Astrocyte (in vitro differentiated cells and primary cell): ENCODE data around the gene CDS2. TPM values are rescaled to one million over a fixed set of nuclear protein-coding genes. Genes with fewer than 3 reads are reported as not detected.

ENCODE experiments used
- DNase-seq: peaks from one replicate; pipeline ENCODE4 v3.0.0-alpha.2; 2010; ENCODE audit warnings: low read depth
- FAIRE-seq: peaks from 2 replicates; lab custom pipeline; 2011; peaks lifted over from hg19 to GRCh38; lab: Jason Lieb, UNC
- H2AFZ ChIP-seq: 2 replicates; pipeline ENCODE4 v1.6.0; 2012; ENCODE audit warnings: low read depth, low read length, inconsistent platforms
- H3K27ac ChIP-seq: 2 replicates; pipeline ENCODE4 v1.5.1; 2011; ENCODE audit warnings: low read depth, low read length, inconsistent platforms
- H3K27me3 ChIP-seq: 2 replicates; pipeline ENCODE4 v1.6.0; 2011; ENCODE audit warnings: low read length, inconsistent platforms; ENCODE audit not compliant: insufficient read depth
- H3K36me3 ChIP-seq: 2 replicates; pipeline ENCODE4 v1.5.1; 2011; ENCODE audit warnings: low read length, inconsistent platforms; ENCODE audit not compliant: insufficient read depth
- H3K4me1 ChIP-seq: 2 replicates; pipeline ENCODE4 v1.5.1; 2011; ENCODE audit warnings: low read length, inconsistent platforms; ENCODE audit not compliant: insufficient read depth
- H3K4me2 ChIP-seq: 2 replicates; pipeline ENCODE4 v1.6.0; 2012; ENCODE audit warnings: low read length, inconsistent platforms
- H3K4me3 ChIP-seq: 2 replicates; pipeline ENCODE4 v1.5.1; 2011; ENCODE audit warnings: low read depth, mild to moderate bottlenecking, low read length, inconsistent platforms; ENCODE audit not compliant: insufficient read depth
- H3K79me2 ChIP-seq: 2 replicates; pipeline ENCODE4 v1.6.0; 2012; ENCODE audit warnings: mild to moderate bottlenecking, low read length, inconsistent platforms; ENCODE audit not compliant: insufficient read depth
- H3K9ac ChIP-seq: 2 replicates; pipeline ENCODE4 v1.6.0; 2012; ENCODE audit warnings: mild to moderate bottlenecking, low read length, inconsistent platforms
- H3K9me3 ChIP-seq: 2 replicates; pipeline ENCODE4 v1.5.1; 2012; ENCODE audit warnings: low read depth, mild to moderate bottlenecking, low read length, inconsistent platforms; ENCODE audit not compliant: insufficient read depth
- H4K20me1 ChIP-seq: 2 replicates; pipeline ENCODE4 v1.6.0; 2012; ENCODE audit warnings: low read length, inconsistent platforms; ENCODE audit not compliant: insufficient read depth
- H3K27ac Mint-ChIP-seq: one replicate; pipeline ENCODE4 v1.8.0; 2021; ENCODE audit warnings: mild to moderate bottlenecking, mixed read lengths; ENCODE audit not compliant: unreplicated experiment
- H3K27me3 Mint-ChIP-seq: one replicate; pipeline ENCODE4 v1.8.0; 2021; ENCODE audit warnings: low read depth, mixed read lengths; ENCODE audit not compliant: unreplicated experiment
- H3K36me3 Mint-ChIP-seq: one replicate; pipeline ENCODE4 v1.8.0; 2021; ENCODE audit warnings: low read depth, mixed read lengths; ENCODE audit not compliant: unreplicated experiment
- H3K4me1 Mint-ChIP-seq: one replicate; pipeline ENCODE4 v1.8.0; 2021; ENCODE audit warnings: low read depth, mixed read lengths; ENCODE audit not compliant: unreplicated experiment
- H3K4me3 Mint-ChIP-seq: one replicate; pipeline ENCODE4 v1.8.0; 2021; ENCODE audit warnings: mild to moderate bottlenecking, moderate library complexity, mixed read lengths; ENCODE audit not compliant: unreplicated experiment
- H3K9me3 Mint-ChIP-seq: one replicate; pipeline ENCODE4 v1.8.0; 2021; ENCODE audit warnings: mild to moderate bottlenecking, mixed read lengths; ENCODE audit not compliant: unreplicated experiment
- CTCF ChIP-seq: IDR thresholded peaks from 2 replicates; pipeline ENCODE4 v1.5.1; 2011; ENCODE audit warnings: low read depth, mild to moderate bottlenecking, inconsistent platforms, low read length, moderate library complexity; ENCODE audit not compliant: insufficient read depth
- EZH2 ChIP-seq: IDR thresholded peaks from 2 replicates; pipeline ENCODE4 v1.6.1; 2012; ENCODE audit warnings: mild to moderate bottlenecking, low read length, inconsistent platforms; ENCODE audit not compliant: insufficient read depth
- total RNA-seq: library from RNA; stranded (reverse); gene quantifications from 2 replicates; pipeline ENCODE4 v1.2.1, GENCODE V29; 2021

CDS2 gene
- total RNA-seq, 1 donor from 2014 or later, result 53.9 TPM

DNA sequence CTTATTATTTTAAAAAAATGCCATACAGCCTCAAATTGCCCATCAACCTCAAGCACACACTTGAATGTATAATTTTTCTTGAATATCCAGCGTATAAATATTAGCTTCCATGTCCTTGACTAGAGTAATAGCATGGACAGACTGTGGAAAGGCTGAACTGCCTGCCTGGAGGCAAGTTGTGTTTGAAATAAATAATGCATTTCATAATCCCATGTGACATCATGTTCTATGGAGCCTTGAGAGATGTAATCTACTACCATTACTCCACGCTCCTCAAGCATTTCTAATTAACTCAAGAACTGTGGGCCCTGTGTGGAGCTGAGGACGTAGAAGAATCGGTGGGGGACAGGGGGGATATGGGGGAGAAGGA lies 94.2 kb downstream of the CDS2 start:
- Histone ChIP-seq H2AFZ (no peak overlapping the region), H3K9me3 (no peaks in the 10 kb centered on the region), H3K27me3 (no peaks in the 10 kb centered on the region), H3K9ac (no peak overlapping the region), H3K4me2 (no peak overlapping the region), H3K4me3 (no peak overlapping the region), H4K20me1 (no peaks in the 10 kb centered on the region), H3K36me3 (no peaks in the 10 kb centered on the region), H3K79me2 (no peaks in the 10 kb centered on the region), H3K27ac (no peak overlapping the region), H3K4me1 (no peaks in the 10 kb centered on the region)
- Mint-ChIP-seq H3K36me3 (peaks cover 1% of the 10 kb centered on the region), H3K27me3 (no peaks in the 10 kb centered on the region), H3K4me1 (peaks cover 2% of the 10 kb centered on the region), H3K27ac (no peak overlapping the region), H3K4me3 (no peak overlapping the region), H3K9me3 (no peaks in the 10 kb centered on the region)
- DNase-seq, result no peak
- FAIRE-seq, result no peak
- TF ChIP-seq CTCF (no peak), EZH2 (no peak)

DNA sequence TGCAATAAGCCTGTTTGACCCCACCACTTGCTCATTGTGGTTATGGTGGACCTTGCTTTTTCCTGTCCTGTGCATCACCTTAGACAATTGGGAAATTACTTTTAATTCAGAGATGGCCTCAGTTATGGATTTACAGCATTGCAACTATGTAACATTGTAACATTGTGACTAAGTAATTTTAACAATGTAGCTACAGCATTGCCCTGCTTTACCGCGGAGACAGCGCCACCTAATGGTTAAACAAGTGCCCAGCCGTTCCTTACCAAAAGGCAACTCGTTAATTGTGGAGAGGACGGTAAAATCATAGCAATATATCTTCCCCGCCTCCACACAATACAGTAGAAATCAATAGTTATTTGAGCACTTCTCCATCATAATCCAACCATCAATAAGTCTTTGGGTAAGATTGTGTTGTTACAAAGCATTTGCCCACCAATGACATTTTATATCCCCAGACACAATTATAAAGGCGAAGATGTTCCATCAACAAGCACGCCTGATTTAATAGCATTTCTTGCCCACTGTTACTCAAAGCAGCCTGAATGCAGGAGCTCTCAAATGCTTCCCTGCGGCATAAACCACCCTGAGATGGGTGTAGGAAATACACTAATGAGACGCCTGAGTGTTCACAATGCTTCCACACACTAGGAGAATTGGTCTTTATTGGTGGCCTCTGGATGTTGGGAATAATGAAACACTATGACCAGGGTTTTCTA lies 96.3 kb downstream of the CDS2 start:
- H3K27ac ChIP-seq, result no peak overlapping the region
- no peaks in the 10 kb centered on the region for H3K27me3 ChIP-seq
- Mint-ChIP-seq H3K9me3 (no peaks in the 10 kb centered on the region), H3K36me3 (peaks cover 1% of the 10 kb centered on the region), H3K4me3 (no peak overlapping the region), H3K27ac (no peak overlapping the region), H3K4me1 (no peaks in the 10 kb centered on the region), H3K27me3 (no peaks in the 10 kb centered on the region)
- TF ChIP-seq EZH2 (no peak), CTCF (peak; percentile 97)
- no peaks in the 10 kb centered on the region for H3K79me2 ChIP-seq
- no peaks in the 10 kb centered on the region for H3K4me1 ChIP-seq
- no peaks in the 10 kb centered on the region for H4K20me1 ChIP-seq
- no peak overlapping the region for H2AFZ ChIP-seq
- DNase-seq (peak; percentile 30), FAIRE-seq (peak; percentile 39)
- H3K4me3 ChIP-seq, result no peak overlapping the region
- H3K9ac ChIP-seq, result no peak overlapping the region
- H3K4me2 ChIP-seq, result no peak overlapping the region
- H3K9me3 ChIP-seq, result no peaks in the 10 kb centered on the region
- no peaks in the 10 kb centered on the region for H3K36me3 ChIP-seq

- Histone ChIP-seq H3K9me3 (no peaks in the 10 kb centered on the region), H3K9ac (no peak overlapping the region), H4K20me1 (no peaks in the 10 kb centered on the region), H3K79me2 (no peaks in the 10 kb centered on the region), H3K4me1 (no peaks in the 10 kb centered on the region), H3K36me3 (no peaks in the 10 kb centered on the region), H3K27ac (no peak overlapping the region), H3K4me3 (no peak overlapping the region), H2AFZ (no peak overlapping the region), H3K4me2 (no peak overlapping the region), H3K27me3 (no peaks in the 10 kb centered on the region)
- no peak for TF ChIP-seq EZH2
- no peak for TF ChIP-seq CTCF
- Mint-ChIP-seq H3K4me1 (no peaks in the 10 kb centered on the region), H3K4me3 (no peak overlapping the region), H3K36me3 (no peaks in the 10 kb centered on the region), H3K27ac (no peak overlapping the region), H3K27me3 (no peaks in the 10 kb centered on the region), H3K9me3 (no peaks in the 10 kb centered on the region)
- DNase-seq, result no peak
- no peak for FAIRE-seq
Measured at GRCh38 chr20:5230544-5230943, 103.7 kb downstream of the CDS2 start.
